Hepatocyte (in vitro differentiated cells): Measurements from ENCODE around the gene RHBDL2. TPM values are rescaled to one million over a fixed set of nuclear protein-coding genes. Genes with fewer than 3 reads are reported as not detected.
"Not testable (repeated sequence)": the region's sequence is repeated elsewhere in the genome, so short reads cannot be mapped to it uniquely, and the experiment has no call there.

ENCODE experiments used
- DNase-seq: peaks from one replicate; pipeline ENCODE4 v3.0.0-alpha.2; 2016; ENCODE audit warnings: low spot score
- H2AFZ ChIP-seq: fragments of 200-600 bp; sonication (generic); 2 replicates; pipeline ENCODE4 v1.6.0; 2016; ENCODE audit warnings: antibody characterized with exemption, mild to moderate bottlenecking
- H3K27ac ChIP-seq: fragments of 200-600 bp; sonication (generic); 2 replicates; pipeline ENCODE4 v1.5.1; 2016; ENCODE audit warnings: mild to moderate bottlenecking
- H3K27me3 ChIP-seq: fragments of 200-600 bp; sonication (generic); 2 replicates; pipeline ENCODE4 v1.6.1; 2016
- H3K36me3 ChIP-seq: fragments of 200-600 bp; sonication (generic); replicated peaks from 2 replicates; pipeline ENCODE4 v1.5.1; 2016; ENCODE audit warnings: low read depth; ENCODE audit not compliant: insufficient read depth
- H3K4me1 ChIP-seq: fragments of 200-600 bp; sonication (generic); 2 replicates; pipeline ENCODE4 v1.5.1; 2016; ENCODE audit warnings: mild to moderate bottlenecking, moderate library complexity; ENCODE audit not compliant: insufficient read depth
- H3K4me2 ChIP-seq: fragments of 200-600 bp; sonication (generic); 2 replicates; pipeline ENCODE4 v1.6.0; 2016
- H3K4me3 ChIP-seq: fragments of 200-600 bp; sonication (generic); 2 replicates; pipeline ENCODE4 v1.5.1; 2016; ENCODE audit warnings: mild to moderate bottlenecking
- H3K79me2 ChIP-seq: fragments of 200-600 bp; sonication (generic); 2 replicates; pipeline ENCODE4 v1.6.0; 2017; ENCODE audit warnings: mild to moderate bottlenecking
- H3K9me2 ChIP-seq: fragments of 200-600 bp; sonication (generic); replicated peaks from 2 replicates; pipeline ENCODE4 v1.6.0; 2017; ENCODE audit warnings: mild to moderate bottlenecking; ENCODE audit not compliant: insufficient read depth
- H3K9me3 ChIP-seq: fragments of 200-600 bp; sonication (generic); 2 replicates; pipeline ENCODE4 v1.5.1; 2016; ENCODE audit warnings: low read depth, mild to moderate bottlenecking
- H4K20me1 ChIP-seq: fragments of 200-600 bp; sonication (generic); 2 replicates; pipeline ENCODE4 v1.6.0; 2016; ENCODE audit warnings: mild to moderate bottlenecking; ENCODE audit not compliant: insufficient read depth, poor library complexity, severe bottlenecking
- EZH2 ChIP-seq: fragments of 200-600 bp; sonication (generic); IDR thresholded peaks from 2 replicates; pipeline ENCODE4 v1.6.1; 2016; ENCODE audit warnings: antibody characterized with exemption, mild to moderate bottlenecking, borderline replicate concordance
- EZH2phosphoT487 ChIP-seq: fragments of 200-600 bp; sonication (generic); IDR thresholded peaks from one replicate; pipeline ENCODE4 v1.6.1; 2018; ENCODE audit warnings: antibody characterized with exemption, mild to moderate bottlenecking, low read depth, moderate library complexity; ENCODE audit not compliant: unreplicated experiment, severe bottlenecking
- WGBS: methylation state at CpG from one replicate; pipeline ENCODE4 v1.1.6; 2016; ENCODE audit warnings: low lambda C conversion rate; ENCODE audit errors: missing lambda C conversion rate; 5-methylcytosine and 5-hydroxymethylcytosine counted together
- polyA plus RNA-seq: library from polyadenylated mRNA; unstranded; fragments of >200 nt; fragmentation: Nextera tagmentation; extraction: Ambion mirVana; gene quantifications from 2 replicates; pipeline ENCODE4 v1.2.1, GENCODE V29; 2016
- total RNA-seq: library from RNA; depleted of rRNA; stranded (reverse); fragments of >200 nt; gene quantifications from 2 replicates; pipeline ENCODE4 v1.2.3, GENCODE V29; 2014
- TF ChIP-seq, protein P1 (sequence below): fragments of 200-600 bp; sonication (generic); IDR thresholded peaks from 2 replicates; pipeline ENCODE4 v1.5.1; 2016; ENCODE audit warnings: antibody characterized with exemption, mild to moderate bottlenecking; ENCODE audit not compliant: poor library complexity

The RHBDL2 gene
- total and polyA plus RNA-seq, 2 experiments from 2014 or later, result 0.57 to 0.77 TPM

DNA sequence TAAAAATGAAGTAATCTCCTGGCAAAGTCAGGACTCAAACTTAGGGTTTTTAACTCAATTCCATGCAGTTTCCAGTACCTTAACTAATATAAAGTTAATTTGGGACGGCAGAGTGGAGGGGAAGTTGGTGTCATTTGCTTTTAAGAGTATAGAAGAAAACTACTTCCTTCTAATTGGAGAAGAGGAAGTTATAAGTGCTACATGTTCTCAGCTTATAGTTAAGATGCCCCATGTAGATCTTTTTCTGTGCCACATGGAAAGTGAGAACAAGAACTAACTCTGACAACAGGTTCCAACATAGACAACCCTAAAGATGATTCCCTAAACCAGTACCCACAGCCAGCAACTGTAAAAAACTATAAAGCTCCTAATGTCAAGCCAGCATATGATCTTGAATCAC is 93.6 kb downstream of the RHBDL2 start:
- Histone ChIP-seq H3K4me3 (no peak overlapping the region), H4K20me1 (peaks cover 28% of the 10 kb centered on the region), H3K9me3 (no peaks in the 10 kb centered on the region), H3K9me2 (no peaks in the 10 kb centered on the region), H3K4me2 (no peak overlapping the region), H3K27ac (no peak overlapping the region), H2AFZ (no peak overlapping the region), H3K36me3 (peaks cover 7% of the 10 kb centered on the region), H3K4me1 (no peaks in the 10 kb centered on the region), H3K79me2 (peaks cover 36% of the 10 kb centered on the region), H3K27me3 (no peaks in the 10 kb centered on the region)
- DNase-seq, result no peak
- WGBS, result 100% methylated on average over 1 of the region's 1 CpG
- TF ChIP-seq EZH2phosphoT487 (no peak), EZH2 (no peak)
- TF ChIP-seq, protein P1, sequence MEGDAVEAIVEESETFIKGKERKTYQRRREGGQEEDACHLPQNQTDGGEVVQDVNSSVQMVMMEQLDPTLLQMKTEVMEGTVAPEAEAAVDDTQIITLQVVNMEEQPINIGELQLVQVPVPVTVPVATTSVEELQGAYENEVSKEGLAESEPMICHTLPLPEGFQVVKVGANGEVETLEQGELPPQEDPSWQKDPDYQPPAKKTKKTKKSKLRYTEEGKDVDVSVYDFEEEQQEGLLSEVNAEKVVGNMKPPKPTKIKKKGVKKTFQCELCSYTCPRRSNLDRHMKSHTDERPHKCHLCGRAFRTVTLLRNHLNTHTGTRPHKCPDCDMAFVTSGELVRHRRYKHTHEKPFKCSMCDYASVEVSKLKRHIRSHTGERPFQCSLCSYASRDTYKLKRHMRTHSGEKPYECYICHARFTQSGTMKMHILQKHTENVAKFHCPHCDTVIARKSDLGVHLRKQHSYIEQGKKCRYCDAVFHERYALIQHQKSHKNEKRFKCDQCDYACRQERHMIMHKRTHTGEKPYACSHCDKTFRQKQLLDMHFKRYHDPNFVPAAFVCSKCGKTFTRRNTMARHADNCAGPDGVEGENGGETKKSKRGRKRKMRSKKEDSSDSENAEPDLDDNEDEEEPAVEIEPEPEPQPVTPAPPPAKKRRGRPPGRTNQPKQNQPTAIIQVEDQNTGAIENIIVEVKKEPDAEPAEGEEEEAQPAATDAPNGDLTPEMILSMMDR, result no peak

DNA sequence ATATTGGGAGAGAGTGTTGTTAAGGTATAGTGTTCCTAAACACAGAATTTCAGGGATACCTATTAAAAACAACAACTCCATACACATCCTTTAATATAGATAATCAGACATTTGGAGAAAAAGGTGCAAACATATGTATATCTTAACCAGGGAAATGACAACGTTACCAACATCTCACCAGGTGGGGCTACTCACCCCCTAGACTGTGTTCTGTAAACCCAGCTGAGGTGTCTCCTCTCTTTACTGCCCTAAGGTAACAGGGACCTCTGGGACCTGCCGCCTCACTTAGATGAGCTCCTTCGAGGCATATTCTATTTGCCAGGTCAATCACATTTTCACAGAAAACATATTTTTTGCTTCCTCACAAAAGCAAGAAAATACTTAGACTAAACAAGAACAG is 95.4 kb downstream of the RHBDL2 start:
- no peaks in the 10 kb centered on the region for H3K9me2 ChIP-seq
- TF ChIP-seq, protein P1, result no peak
- TF ChIP-seq EZH2 (no peak), EZH2phosphoT487 (no peak)
- peaks cover 7% of the 10 kb centered on the region for H3K36me3 ChIP-seq
- H3K4me1 ChIP-seq, result no peaks in the 10 kb centered on the region
- 78% methylated on average over 3 of the region's 3 CpGs for WGBS
- H3K4me2 ChIP-seq, result no peak overlapping the region
- H4K20me1 ChIP-seq, result peaks cover 26% of the 10 kb centered on the region
- H3K27me3 ChIP-seq, result no peaks in the 10 kb centered on the region
- H3K79me2 ChIP-seq, result peaks cover 32% of the 10 kb centered on the region
- no peak overlapping the region for H3K4me3 ChIP-seq
- no peak overlapping the region for H2AFZ ChIP-seq
- no peaks in the 10 kb centered on the region for H3K9me3 ChIP-seq
- no peak for DNase-seq
- no peak overlapping the region for H3K27ac ChIP-seq

DNA sequence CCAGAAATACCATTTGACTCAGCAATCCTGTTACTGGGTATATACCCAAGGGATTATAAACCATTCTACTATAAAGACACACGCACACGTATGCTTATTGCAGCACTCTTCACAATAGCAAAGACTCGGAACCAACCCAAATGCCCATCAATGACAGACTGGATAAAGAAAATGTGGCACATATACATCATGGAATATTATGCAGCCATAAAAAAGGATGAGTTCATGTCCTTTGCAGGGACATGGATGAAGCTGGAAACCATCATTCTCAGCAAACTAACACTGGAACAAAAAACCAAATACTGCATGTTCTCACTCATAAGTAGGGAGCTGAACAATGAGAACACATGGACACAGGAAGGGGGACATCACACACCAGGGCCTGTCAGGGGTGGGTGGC is 96.5 kb downstream of the RHBDL2 start:
- not testable (repeated sequence) for H3K4me1 ChIP-seq, H3K9me2 ChIP-seq, H3K27me3 ChIP-seq, H3K27ac ChIP-seq, H3K4me3 ChIP-seq, H2AFZ ChIP-seq, H3K9me3 ChIP-seq, H3K36me3 ChIP-seq, H3K4me2 ChIP-seq, DNase-seq
- WGBS, result 100% methylated on average over 3 of the region's 3 CpGs
- peaks cover 32% of the 10 kb centered on the region for H3K79me2 ChIP-seq
- H4K20me1 ChIP-seq, result peaks cover 23% of the 10 kb centered on the region

DNA sequence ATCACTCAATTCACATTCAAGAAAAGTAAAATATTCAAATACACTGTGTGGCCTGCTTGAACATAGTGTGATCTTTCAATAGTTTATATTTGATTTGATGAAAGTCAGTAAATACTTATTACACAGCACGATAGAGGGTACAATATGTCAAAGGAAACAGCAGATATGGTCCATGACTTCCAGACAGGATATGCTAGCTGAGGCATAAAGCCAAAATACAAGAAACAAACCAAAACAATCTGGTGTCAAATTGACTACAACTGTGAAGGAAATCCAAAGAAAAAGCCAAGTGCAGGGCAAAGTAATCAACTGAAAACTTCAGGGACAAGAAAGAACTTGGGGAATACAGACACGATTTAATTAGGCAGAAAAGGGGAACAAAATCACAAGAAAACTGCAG is 101.3 kb downstream of the RHBDL2 start:
- TF ChIP-seq EZH2phosphoT487 (no peak), EZH2 (no peak)
- TF ChIP-seq, protein P1, result no peak
- H2AFZ ChIP-seq, result no peak overlapping the region
- H3K36me3 ChIP-seq, result peaks cover 4% of the 10 kb centered on the region
- no peak overlapping the region for H3K27ac ChIP-seq
- DNase-seq, result no peak
- no peak overlapping the region for H3K4me2 ChIP-seq
- no peaks in the 10 kb centered on the region for H3K4me1 ChIP-seq
- H4K20me1 ChIP-seq, result peaks cover 19% of the 10 kb centered on the region
- H3K79me2 ChIP-seq, result peaks cover 8% of the 10 kb centered on the region
- no peak overlapping the region for H3K4me3 ChIP-seq
- no peaks in the 10 kb centered on the region for H3K27me3 ChIP-seq
- 90% methylated on average over 2 of the region's 2 CpGs for WGBS
- no peaks in the 10 kb centered on the region for H3K9me3 ChIP-seq
- no peaks in the 10 kb centered on the region for H3K9me2 ChIP-seq
